ENCODE measurements around the gene RPIA. TPM values are rescaled to one million over a fixed set of nuclear protein-coding genes. Genes with fewer than 3 reads are reported as not detected.

RPIA gene
- total and polyA plus RNA-seq, 2 of the 13 experiments (the other 11 are each of a cell fraction or from before 2014, with no cell fraction given): 13.3 to 23.9 TPM

DNA sequence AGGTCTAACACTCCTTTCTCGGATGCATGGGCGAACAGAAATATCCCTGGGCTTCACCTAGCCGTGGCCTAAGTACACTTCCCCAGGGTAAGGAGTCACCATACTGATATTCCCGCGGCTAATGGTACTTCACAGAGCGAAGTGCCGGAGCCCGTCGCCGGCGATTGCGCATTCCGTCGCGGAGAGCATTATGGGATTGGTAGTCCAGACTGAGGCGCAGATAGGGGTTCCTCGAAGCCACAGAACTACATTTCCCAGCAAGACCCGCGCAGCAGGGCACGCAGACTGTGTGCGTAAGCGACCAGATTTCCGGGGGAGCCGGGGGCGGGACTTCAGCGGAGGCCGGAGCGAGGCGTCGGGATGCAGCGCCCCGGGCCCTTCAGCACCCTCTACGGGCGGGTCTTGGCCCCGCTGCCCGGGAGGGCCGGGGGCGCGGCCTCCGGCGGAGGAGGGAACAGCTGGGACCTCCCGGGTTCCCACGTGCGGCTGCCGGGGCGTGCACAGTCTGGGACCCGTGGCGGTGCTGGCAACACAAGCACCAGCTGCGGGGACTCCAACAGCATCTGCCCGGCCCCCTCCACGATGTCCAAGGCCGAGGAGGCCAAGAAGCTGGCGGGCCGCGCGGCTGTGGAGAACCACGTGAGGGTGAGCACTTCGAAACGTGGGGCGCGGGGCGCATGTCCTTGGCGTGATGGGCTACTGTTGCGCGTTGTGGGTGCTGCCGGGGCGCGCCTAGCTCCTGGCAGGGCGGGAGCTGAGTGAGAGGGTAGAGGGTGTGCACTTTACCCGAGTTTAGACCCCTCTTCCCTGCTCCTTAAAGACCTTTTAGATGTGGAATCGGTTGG is at the start of gene RPIA (continued):
- TF ChIP-seq ATM (IDR thresholded peaks at IDR 0.05; ENCODE audit: borderline replicate concordance): no peak
- TF ChIP-seq MIER2 (CRISPR knock-in tag; IDR thresholded peaks at IDR 0.05): no peak
- TF ChIP-seq GZF1 (CRISPR knock-in tag; IDR thresholded peaks at IDR 0.05): 0 out of 2 replicates have a peak, but pooled peaks have one; percentile 62
- TF ChIP-seq KLF13 (CRISPR knock-in tag; IDR thresholded peaks at IDR 0.05): peak; percentile 75
- TF ChIP-seq ZNF713 (CRISPR knock-in tag; IDR thresholded peaks at IDR 0.05): no peak
- no peak; the same call in 1 of the 2 replicates for TF ChIP-seq ZNF788 (CRISPR knock-in tag; IDR thresholded peaks at IDR 0.05; ENCODE audit: borderline replicate concordance)
- TF ChIP-seq, protein P1, sequence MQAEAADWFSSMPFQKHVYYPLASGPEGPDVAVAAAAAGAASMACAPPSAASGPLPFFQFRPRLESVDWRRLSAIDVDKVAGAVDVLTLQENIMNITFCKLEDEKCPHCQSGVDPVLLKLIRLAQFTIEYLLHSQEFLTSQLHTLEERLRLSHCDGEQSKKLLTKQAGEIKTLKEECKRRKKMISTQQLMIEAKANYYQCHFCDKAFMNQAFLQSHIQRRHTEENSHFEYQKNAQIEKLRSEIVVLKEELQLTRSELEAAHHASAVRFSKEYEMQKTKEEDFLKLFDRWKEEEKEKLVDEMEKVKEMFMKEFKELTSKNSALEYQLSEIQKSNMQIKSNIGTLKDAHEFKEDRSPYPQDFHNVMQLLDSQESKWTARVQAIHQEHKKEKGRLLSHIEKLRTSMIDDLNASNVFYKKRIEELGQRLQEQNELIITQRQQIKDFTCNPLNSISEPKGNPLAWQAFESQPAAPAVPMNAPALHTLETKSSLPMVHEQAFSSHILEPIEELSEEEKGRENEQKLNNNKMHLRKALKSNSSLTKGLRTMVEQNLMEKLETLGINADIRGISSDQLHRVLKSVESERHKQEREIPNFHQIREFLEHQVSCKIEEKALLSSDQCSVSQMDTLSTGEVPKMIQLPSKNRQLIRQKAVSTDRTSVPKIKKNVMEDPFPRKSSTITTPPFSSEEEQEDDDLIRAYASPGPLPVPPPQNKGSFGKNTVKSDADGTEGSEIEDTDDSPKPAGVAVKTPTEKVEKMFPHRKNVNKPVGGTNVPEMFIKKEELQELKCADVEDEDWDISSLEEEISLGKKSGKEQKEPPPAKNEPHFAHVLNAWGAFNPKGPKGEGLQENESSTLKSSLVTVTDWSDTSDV (CRISPR knock-in tag; IDR thresholded peaks at IDR 0.05): peak; percentile 84
- TF ChIP-seq, protein P2, sequence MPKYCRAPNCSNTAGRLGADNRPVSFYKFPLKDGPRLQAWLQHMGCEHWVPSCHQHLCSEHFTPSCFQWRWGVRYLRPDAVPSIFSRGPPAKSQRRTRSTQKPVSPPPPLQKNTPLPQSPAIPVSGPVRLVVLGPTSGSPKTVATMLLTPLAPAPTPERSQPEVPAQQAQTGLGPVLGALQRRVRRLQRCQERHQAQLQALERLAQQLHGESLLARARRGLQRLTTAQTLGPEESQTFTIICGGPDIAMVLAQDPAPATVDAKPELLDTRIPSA (CRISPR knock-in tag; IDR thresholded peaks at IDR 0.05; ENCODE audit: borderline replicate concordance): peak; percentile 98
- TF ChIP-seq DR1 (CRISPR knock-in tag; IDR thresholded peaks at IDR 0.05): no peak; the same call in 1 of the 2 replicates
- TF ChIP-seq SAFB2 (CRISPR knock-in tag; IDR thresholded peaks at IDR 0.05; ENCODE audit: borderline replicate concordance, low read depth): 0 out of 2 replicates have a peak, but pooled peaks have one; percentile 37
- peak; percentile 93 for TF ChIP-seq TAF15 (IDR thresholded peaks at IDR 0.05; ENCODE audit: low read depth, low read length, poor library complexity, severe bottlenecking)
- TF ChIP-seq, protein P3, sequence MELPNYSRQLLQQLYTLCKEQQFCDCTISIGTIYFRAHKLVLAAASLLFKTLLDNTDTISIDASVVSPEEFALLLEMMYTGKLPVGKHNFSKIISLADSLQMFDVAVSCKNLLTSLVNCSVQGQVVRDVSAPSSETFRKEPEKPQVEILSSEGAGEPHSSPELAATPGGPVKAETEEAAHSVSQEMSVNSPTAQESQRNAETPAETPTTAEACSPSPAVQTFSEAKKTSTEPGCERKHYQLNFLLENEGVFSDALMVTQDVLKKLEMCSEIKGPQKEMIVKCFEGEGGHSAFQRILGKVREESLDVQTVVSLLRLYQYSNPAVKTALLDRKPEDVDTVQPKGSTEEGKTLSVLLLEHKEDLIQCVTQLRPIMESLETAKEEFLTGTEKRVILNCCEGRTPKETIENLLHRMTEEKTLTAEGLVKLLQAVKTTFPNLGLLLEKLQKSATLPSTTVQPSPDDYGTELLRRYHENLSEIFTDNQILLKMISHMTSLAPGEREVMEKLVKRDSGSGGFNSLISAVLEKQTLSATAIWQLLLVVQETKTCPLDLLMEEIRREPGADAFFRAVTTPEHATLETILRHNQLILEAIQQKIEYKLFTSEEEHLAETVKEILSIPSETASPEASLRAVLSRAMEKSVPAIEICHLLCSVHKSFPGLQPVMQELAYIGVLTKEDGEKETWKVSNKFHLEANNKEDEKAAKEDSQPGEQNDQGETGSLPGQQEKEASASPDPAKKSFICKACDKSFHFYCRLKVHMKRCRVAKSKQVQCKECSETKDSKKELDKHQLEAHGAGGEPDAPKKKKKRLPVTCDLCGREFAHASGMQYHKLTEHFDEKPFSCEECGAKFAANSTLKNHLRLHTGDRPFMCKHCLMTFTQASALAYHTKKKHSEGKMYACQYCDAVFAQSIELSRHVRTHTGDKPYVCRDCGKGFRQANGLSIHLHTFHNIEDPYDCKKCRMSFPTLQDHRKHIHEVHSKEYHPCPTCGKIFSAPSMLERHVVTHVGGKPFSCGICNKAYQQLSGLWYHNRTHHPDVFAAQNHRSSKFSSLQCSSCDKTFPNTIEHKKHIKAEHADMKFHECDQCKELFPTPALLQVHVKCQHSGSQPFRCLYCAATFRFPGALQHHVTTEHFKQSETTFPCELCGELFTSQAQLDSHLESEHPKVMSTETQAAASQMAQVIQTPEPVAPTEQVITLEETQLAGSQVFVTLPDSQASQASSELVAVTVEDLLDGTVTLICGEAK (IDR thresholded peaks at IDR 0.05): no peak
- TF ChIP-seq, protein P3 (CRISPR knock-in tag; IDR thresholded peaks at IDR 0.05): peak; percentile 68
- TF ChIP-seq ZNF724P (CRISPR knock-in tag; IDR thresholded peaks at IDR 0.05; ENCODE audit: borderline replicate concordance): peak; percentile 93; the same call in 1 of the 2 replicates
- TF ChIP-seq DMAP1 (CRISPR knock-in tag; IDR thresholded peaks at IDR 0.05): peak; percentile 91
- no peak; the same call in 1 of the 2 replicates for TF ChIP-seq ZNF589 (CRISPR knock-in tag; conservative IDR thresholded peaks at IDR 0.05)

All from HepG2 (cell line).